SK-N-SH treated with all-trans-retinoic acid at 6 μM for 48 hours (cell line): ENCODE data around the gene CCER1.

ENCODE experiments used
- ATAC-seq: fragments of 200-7000 bp; cut with Tn5 transposase; 3 replicates; pipeline ENCODE4 v1.9.1; 2020; ENCODE audit warnings: mild to moderate bottlenecking, moderate library complexity
- ARNTL ChIP-seq: fragments of 450-650 bp; formaldehyde crosslinking; IDR thresholded peaks from 2 replicates; pipeline ENCODE4 v1.5.0; 2020; ENCODE audit warnings: low read depth, mild to moderate bottlenecking, moderate library complexity, borderline replicate concordance
- BACH2 ChIP-seq: fragments of 250-450 bp; sonication (Bioruptor Pico); IDR thresholded peaks from 2 replicates; pipeline ENCODE4 v1.9.0; 2021; ENCODE audit warnings: mild to moderate bottlenecking, borderline replicate concordance
- CREB5 ChIP-seq: fragments of 250-450 bp; sonication (Bioruptor Pico); IDR thresholded peaks from 2 replicates; pipeline ENCODE4 v1.5.1; 2020; ENCODE audit warnings: low read depth, mild to moderate bottlenecking, moderate library complexity
- CSDC2 ChIP-seq: fragments of 250-450 bp; sonication (Bioruptor Pico); IDR thresholded peaks from 2 replicates; pipeline ENCODE4 v1.5.0; 2020; ENCODE audit warnings: mild to moderate bottlenecking, moderate library complexity
- CSRNP3 ChIP-seq: fragments of 250-450 bp; sonication (Bioruptor Pico); IDR thresholded peaks from 2 replicates; pipeline ENCODE4 v1.5.1; 2021; ENCODE audit warnings: mild to moderate bottlenecking, moderate library complexity
- ESRRG ChIP-seq: fragments of 250-450 bp; sonication (Bioruptor Pico); IDR thresholded peaks from 2 replicates; pipeline ENCODE4 v1.6.1; 2021; ENCODE audit warnings: mild to moderate bottlenecking
- GLIS3 ChIP-seq: fragments of 250-450 bp; sonication (Bioruptor Pico); IDR thresholded peaks from 2 replicates; pipeline ENCODE4 v1.5.0; 2020; ENCODE audit warnings: mild to moderate bottlenecking, moderate library complexity
- ISL1 ChIP-seq: fragments of 250-450 bp; sonication (Bioruptor Pico); IDR thresholded peaks from 2 replicates; pipeline ENCODE4 v2.1.2; 2022; ENCODE audit warnings: mild to moderate bottlenecking, moderate library complexity
- OSR1 ChIP-seq: fragments of 250-450 bp; sonication (Bioruptor Pico); IDR thresholded peaks from 2 replicates; pipeline ENCODE4 v1.8.0; 2022; ENCODE audit warnings: moderate library complexity, mild to moderate bottlenecking, inconsistent platforms
- PATZ1 ChIP-seq: fragments of 250-450 bp; sonication (Bioruptor Pico); IDR thresholded peaks from 2 replicates; pipeline ENCODE4 v1.8.0; 2020; ENCODE audit warnings: mild to moderate bottlenecking, moderate library complexity, borderline replicate concordance
- POU6F1 ChIP-seq: fragments of 250-450 bp; sonication (Bioruptor Pico); IDR thresholded peaks from 2 replicates; pipeline ENCODE4 v1.8.0; 2021; ENCODE audit warnings: low read depth, mild to moderate bottlenecking, moderate library complexity, borderline replicate concordance
- PPARA ChIP-seq: fragments of 250-450 bp; sonication (Bioruptor Pico); IDR thresholded peaks from 2 replicates; pipeline ENCODE4 v1.5.0; 2020; ENCODE audit warnings: mild to moderate bottlenecking, borderline replicate concordance
- RARB ChIP-seq: fragments of 250-450 bp; sonication (Bioruptor Pico); IDR thresholded peaks from 2 replicates; pipeline ENCODE4 v1.8.0; 2021; ENCODE audit warnings: mild to moderate bottlenecking, moderate library complexity
- SNAI2 ChIP-seq: fragments of 250-450 bp; sonication (Bioruptor Pico); IDR thresholded peaks from 2 replicates; pipeline ENCODE4 v1.5.0; 2020; ENCODE audit warnings: mild to moderate bottlenecking, moderate library complexity
- TCF4 ChIP-seq: fragments of 250-450 bp; sonication (Bioruptor Pico); IDR thresholded peaks from 2 replicates; pipeline ENCODE4 v1.8.0; 2021; ENCODE audit warnings: mild to moderate bottlenecking, moderate library complexity, borderline replicate concordance
- TOX ChIP-seq: fragments of 250-450 bp; sonication (Bioruptor Pico); IDR thresholded peaks from 2 replicates; pipeline ENCODE4 v1.8.0; 2021; ENCODE audit warnings: mild to moderate bottlenecking, moderate library complexity, borderline replicate concordance
- TSHZ2 ChIP-seq: fragments of 250-450 bp; sonication (Bioruptor Pico); IDR thresholded peaks from 2 replicates; pipeline ENCODE4 v1.5.0; 2020; ENCODE audit warnings: mild to moderate bottlenecking, moderate library complexity
- ZC3H10 ChIP-seq: fragments of 250-450 bp; sonication (Bioruptor Pico); IDR thresholded peaks from 2 replicates; pipeline ENCODE4 v1.5.1; 2021; ENCODE audit warnings: mild to moderate bottlenecking, moderate library complexity
- ZFP3 ChIP-seq: fragments of 250-450 bp; sonication (Bioruptor Pico); IDR thresholded peaks from 2 replicates; pipeline ENCODE4 v1.5.0; 2020; ENCODE audit warnings: mild to moderate bottlenecking, moderate library complexity
- ZFP30 ChIP-seq: fragments of 450-650 bp; formaldehyde crosslinking; IDR thresholded peaks from 2 replicates; pipeline ENCODE4 v1.5.0; 2022; ENCODE audit warnings: mild to moderate bottlenecking, moderate library complexity
- ZNF565 ChIP-seq: fragments of 450-650 bp; formaldehyde crosslinking; conservative IDR thresholded peaks from 2 replicates; pipeline ENCODE4 v1.5.0; 2020; ENCODE audit warnings: low read depth, mild to moderate bottlenecking, moderate library complexity
- ZNF8 ChIP-seq: fragments of 450-650 bp; formaldehyde crosslinking; IDR thresholded peaks from 2 replicates; pipeline ENCODE4 v1.5.0; 2020; ENCODE audit warnings: mild to moderate bottlenecking, moderate library complexity

CCER1 gene

GRCh38 chr12:90954921-90955320, at the start of gene CCER1:
CCER1 (minus strand) TSS chr12:90955176; CDS start chr12:90954742, 434 bp downstream.
- ATAC-seq, result no peak
- TF ChIP-seq PPARA (CRISPR knock-in tag) (no peak), ARNTL (CRISPR knock-in tag) (no peak), ZFP3 (CRISPR knock-in tag) (no peak), ZC3H10 (no peak), CREB5 (CRISPR knock-in tag) (no peak), SNAI2 (CRISPR knock-in tag) (no peak), CSRNP3 (no peak), ESRRG (CRISPR knock-in tag) (no peak), TCF4 (no peak), ZNF565 (no peak), OSR1 (CRISPR knock-in tag) (no peak), RARB (no peak), ZFP30 (CRISPR knock-in tag) (no peak)
- TF ChIP-seq, all 23 proteins: peak for 0

GRCh38 chr12:91003737-91004136, 48.8 kb upstream of the CCER1 start:
- TF ChIP-seq ZNF565, result no peak
- no peak for TF ChIP-seq ARNTL (CRISPR knock-in tag)
- no peak for TF ChIP-seq ZC3H10
- TF ChIP-seq CREB5 (CRISPR knock-in tag), result no peak
- no peak for TF ChIP-seq TSHZ2
- no peak for TF ChIP-seq ZNF8 (CRISPR knock-in tag)
- TF ChIP-seq ZFP3 (CRISPR knock-in tag), result no peak
- no peak for TF ChIP-seq POU6F1
- TF ChIP-seq ISL1 (CRISPR knock-in tag), result no peak
- TF ChIP-seq RARB, result no peak
- TF ChIP-seq PPARA (CRISPR knock-in tag), result no peak
- TF ChIP-seq CSRNP3, result no peak
- no peak for TF ChIP-seq ESRRG (CRISPR knock-in tag)
- TF ChIP-seq TOX (CRISPR knock-in tag), result no peak
- TF ChIP-seq CSDC2 (CRISPR knock-in tag), result no peak
- TF ChIP-seq PATZ1 (CRISPR knock-in tag), result no peak
- TF ChIP-seq BACH2 (CRISPR knock-in tag), result no peak
- TF ChIP-seq GLIS3 (CRISPR knock-in tag), result no peak
- TF ChIP-seq ZFP30 (CRISPR knock-in tag), result no peak
- no peak for TF ChIP-seq TCF4
- no peak for ATAC-seq
